ENCODE data around the gene RSPRY1. TPM values are rescaled to one million over a fixed set of nuclear protein-coding genes. Genes with fewer than 3 reads are reported as not detected.

Gene RSPRY1
- total and polyA plus RNA-seq, 2 donors (not counting 1 experiment from before 2014, with no cell fraction given), result 36.5 to 51.9 TPM

DNA sequence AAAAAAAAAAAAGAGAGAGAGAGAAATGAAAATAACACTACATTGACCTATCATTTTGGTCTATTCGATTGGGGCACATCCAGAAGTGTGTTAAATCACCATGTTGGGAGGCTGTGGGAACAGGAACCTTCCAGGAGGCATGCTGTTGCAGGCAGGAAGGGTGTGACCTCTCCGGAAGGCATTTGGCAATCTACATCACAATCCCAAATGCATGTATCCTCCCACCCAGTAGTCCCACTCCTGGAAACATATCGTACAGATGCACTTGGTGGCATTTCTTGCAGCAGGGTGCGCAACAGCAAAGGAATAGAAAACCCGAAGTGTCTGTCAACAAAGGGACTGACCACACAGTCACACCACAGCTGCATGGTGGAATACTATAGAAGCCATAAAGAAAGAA lies 90.5 kb downstream of the RSPRY1 start:
- no peaks in the 10 kb centered on the region for H3K36me3 ChIP-seq (ENCODE audit: control insufficient read depth, insufficient read depth, low read length)
- H4K20me1 ChIP-seq (ENCODE audit: control insufficient read depth, extremely low read depth, insufficient read depth, low read length), result no peaks in the 10 kb centered on the region
- no peak overlapping the region for H3K4me2 ChIP-seq (ENCODE audit: extremely low read depth, insufficient read depth, low read length)
- no peak overlapping the region for H2AFZ ChIP-seq (ENCODE audit: low read length)
- H3K79me2 ChIP-seq (ENCODE audit: control insufficient read depth, insufficient read depth, low read length), result no peaks in the 10 kb centered on the region
- H3K27me3 ChIP-seq (ENCODE audit: control insufficient read depth, insufficient read depth, low read length), result no peaks in the 10 kb centered on the region
- DNase-seq (ENCODE audit: low read depth in 2 of 2), result no peak
- no peak overlapping the region for H3K4me3 ChIP-seq (replicated peaks in 1 of 4; ENCODE audit: control extremely low read depth in 1 of 4, insufficient read depth in 1 of 4, low read depth in 3 of 4, low read length in 4 of 4)
- H3K9me3 ChIP-seq (ENCODE audit: control insufficient read depth, insufficient read depth, low read depth, low read length), result no peaks in the 10 kb centered on the region
- no peak overlapping the region for H3K9ac ChIP-seq (ENCODE audit: insufficient read depth, low read length)
- H3K4me1 ChIP-seq (ENCODE audit: control insufficient read depth, extremely low read depth, insufficient read depth, low read length), result no peaks in the 10 kb centered on the region
- no peak overlapping the region for H3K27ac ChIP-seq (ENCODE audit: insufficient read depth, low read length)
- TF ChIP-seq EZH2 (IDR thresholded peaks at IDR 0.05; ENCODE audit: low read length, missing control alignments), result no peak
- TF ChIP-seq, protein P1, sequence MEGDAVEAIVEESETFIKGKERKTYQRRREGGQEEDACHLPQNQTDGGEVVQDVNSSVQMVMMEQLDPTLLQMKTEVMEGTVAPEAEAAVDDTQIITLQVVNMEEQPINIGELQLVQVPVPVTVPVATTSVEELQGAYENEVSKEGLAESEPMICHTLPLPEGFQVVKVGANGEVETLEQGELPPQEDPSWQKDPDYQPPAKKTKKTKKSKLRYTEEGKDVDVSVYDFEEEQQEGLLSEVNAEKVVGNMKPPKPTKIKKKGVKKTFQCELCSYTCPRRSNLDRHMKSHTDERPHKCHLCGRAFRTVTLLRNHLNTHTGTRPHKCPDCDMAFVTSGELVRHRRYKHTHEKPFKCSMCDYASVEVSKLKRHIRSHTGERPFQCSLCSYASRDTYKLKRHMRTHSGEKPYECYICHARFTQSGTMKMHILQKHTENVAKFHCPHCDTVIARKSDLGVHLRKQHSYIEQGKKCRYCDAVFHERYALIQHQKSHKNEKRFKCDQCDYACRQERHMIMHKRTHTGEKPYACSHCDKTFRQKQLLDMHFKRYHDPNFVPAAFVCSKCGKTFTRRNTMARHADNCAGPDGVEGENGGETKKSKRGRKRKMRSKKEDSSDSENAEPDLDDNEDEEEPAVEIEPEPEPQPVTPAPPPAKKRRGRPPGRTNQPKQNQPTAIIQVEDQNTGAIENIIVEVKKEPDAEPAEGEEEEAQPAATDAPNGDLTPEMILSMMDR (conservative IDR thresholded peaks at IDR 0.05 in 1 of 2, IDR thresholded peaks at IDR 0.05 in 1 of 2; ENCODE audit: low read depth in 1 of 2, low read length in 2 of 2), result no peak

DNA sequence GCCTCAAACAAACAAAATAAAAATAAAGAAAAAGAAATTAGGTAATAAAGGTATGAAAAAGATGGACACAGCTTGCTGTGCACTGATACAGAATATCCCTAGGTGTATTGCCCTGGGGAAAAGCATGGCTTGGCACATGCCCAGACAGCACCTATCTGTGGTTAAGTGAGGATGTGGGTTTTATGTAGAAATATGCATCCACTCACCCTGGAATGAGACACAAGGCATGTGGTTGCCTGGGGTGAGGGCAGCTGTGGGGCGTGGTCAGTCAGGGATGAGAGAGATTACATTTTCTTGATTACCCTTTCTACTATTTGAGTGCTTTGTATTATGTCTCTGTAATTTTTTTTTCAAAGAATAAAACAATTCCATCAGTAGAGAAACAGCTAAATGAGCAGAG lies 91.5 kb downstream of the RSPRY1 start:
- peaks cover 6% of the 10 kb centered on the region for H3K27me3 ChIP-seq (ENCODE audit: control insufficient read depth, insufficient read depth, low read length)
- no peak for TF ChIP-seq EZH2 (IDR thresholded peaks at IDR 0.05; ENCODE audit: low read length, missing control alignments)
- TF ChIP-seq, protein P1 (conservative IDR thresholded peaks at IDR 0.05 in 1 of 2, IDR thresholded peaks at IDR 0.05 in 1 of 2; ENCODE audit: low read depth in 1 of 2, low read length in 2 of 2), result no peak
- no peak overlapping the region for H2AFZ ChIP-seq (ENCODE audit: low read length)
- H3K4me1 ChIP-seq (ENCODE audit: control insufficient read depth, extremely low read depth, insufficient read depth, low read length), result no peaks in the 10 kb centered on the region
- no peaks in the 10 kb centered on the region for H4K20me1 ChIP-seq (ENCODE audit: control insufficient read depth, extremely low read depth, insufficient read depth, low read length)
- H3K36me3 ChIP-seq (ENCODE audit: control insufficient read depth, insufficient read depth, low read length), result no peaks in the 10 kb centered on the region
- no peak overlapping the region for H3K27ac ChIP-seq (ENCODE audit: insufficient read depth, low read length)
- H3K9ac ChIP-seq (ENCODE audit: insufficient read depth, low read length), result no peak overlapping the region
- no peaks in the 10 kb centered on the region for H3K79me2 ChIP-seq (ENCODE audit: control insufficient read depth, insufficient read depth, low read length)
- H3K4me3 ChIP-seq (replicated peaks in 1 of 4; ENCODE audit: control extremely low read depth in 1 of 4, insufficient read depth in 1 of 4, low read depth in 3 of 4, low read length in 4 of 4), result no peak overlapping the region
- peak; percentile 22 to 88 for DNase-seq (ENCODE audit: low read depth in 2 of 2)
- no peak overlapping the region for H3K4me2 ChIP-seq (ENCODE audit: extremely low read depth, insufficient read depth, low read length)
- no peaks in the 10 kb centered on the region for H3K9me3 ChIP-seq (ENCODE audit: control insufficient read depth, insufficient read depth, low read depth, low read length)

DNA sequence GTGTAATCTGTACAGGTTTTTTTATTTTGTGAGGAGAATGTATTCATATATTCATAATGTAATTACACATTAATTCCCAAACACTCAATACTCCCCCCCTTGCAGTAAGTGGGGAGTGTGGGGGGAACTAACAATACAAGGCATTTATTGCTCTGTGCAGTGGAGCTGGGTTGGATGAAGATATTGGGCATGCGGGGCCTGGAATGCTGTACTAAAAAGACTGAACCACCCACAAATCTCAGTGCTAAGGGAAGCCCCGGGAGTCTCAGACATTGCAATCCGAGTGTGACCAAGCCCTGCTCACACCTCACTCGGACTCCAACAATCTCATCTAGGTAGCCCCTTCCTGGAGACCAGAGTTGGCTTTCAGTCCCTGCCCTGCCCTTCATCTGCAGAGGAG lies 92.4 kb downstream of the RSPRY1 start:
- no peaks in the 10 kb centered on the region for H3K36me3 ChIP-seq (ENCODE audit: control insufficient read depth, insufficient read depth, low read length)
- TF ChIP-seq, protein P1 (conservative IDR thresholded peaks at IDR 0.05 in 1 of 2, IDR thresholded peaks at IDR 0.05 in 1 of 2; ENCODE audit: low read depth in 1 of 2, low read length in 2 of 2), result no peak
- TF ChIP-seq EZH2 (IDR thresholded peaks at IDR 0.05; ENCODE audit: low read length, missing control alignments), result no peak
- no peak overlapping the region for H2AFZ ChIP-seq (ENCODE audit: low read length)
- H3K9me3 ChIP-seq (ENCODE audit: control insufficient read depth, insufficient read depth, low read depth, low read length), result no peaks in the 10 kb centered on the region
- H4K20me1 ChIP-seq (ENCODE audit: control insufficient read depth, extremely low read depth, insufficient read depth, low read length), result no peaks in the 10 kb centered on the region
- H3K9ac ChIP-seq (ENCODE audit: insufficient read depth, low read length), result no peak overlapping the region
- no peak overlapping the region for H3K4me2 ChIP-seq (ENCODE audit: extremely low read depth, insufficient read depth, low read length)
- H3K79me2 ChIP-seq (ENCODE audit: control insufficient read depth, insufficient read depth, low read length), result no peaks in the 10 kb centered on the region
- no peak overlapping the region for H3K4me3 ChIP-seq (replicated peaks in 1 of 4; ENCODE audit: control extremely low read depth in 1 of 4, insufficient read depth in 1 of 4, low read depth in 3 of 4, low read length in 4 of 4)
- no peak for DNase-seq (ENCODE audit: low read depth in 2 of 2)
- no peak overlapping the region for H3K27ac ChIP-seq (ENCODE audit: insufficient read depth, low read length)
- H3K27me3 ChIP-seq (ENCODE audit: control insufficient read depth, insufficient read depth, low read length), result peaks cover 10% of the 10 kb centered on the region
- no peaks in the 10 kb centered on the region for H3K4me1 ChIP-seq (ENCODE audit: control insufficient read depth, extremely low read depth, insufficient read depth, low read length)

Data from fibroblast of lung (primary cell).